ENCODE measurements around the gene WDR6. TPM values are rescaled to one million over a fixed set of nuclear protein-coding genes. Genes with fewer than 3 reads are reported as not detected.

The WDR6 gene
- total RNA-seq, 1 experiment from 2014 or later = 174 TPM

- TF ChIP-seq ZBTB33 (IDR thresholded peaks at IDR 0.05; ENCODE audit: extremely low read depth, insufficient replicate concordance, low read length) = no peak
- no peak for TF ChIP-seq EZH2phosphoT487 (IDR thresholded peaks at IDR 0.05; ENCODE audit: borderline replicate concordance)
- TF ChIP-seq ATF3 (IDR thresholded peaks at IDR 0.05) = no peak
- no peak for TF ChIP-seq FOSL1 (IDR thresholded peaks at IDR 0.05; ENCODE audit: low read depth)
- no peak for TF ChIP-seq EGR1 (IDR thresholded peaks at IDR 0.05; ENCODE audit: low read depth)
- TF ChIP-seq SIN3A (IDR thresholded peaks at IDR 0.05; ENCODE audit: low read depth) = no peak
- no peak for TF ChIP-seq SRF (IDR thresholded peaks at IDR 0.05; ENCODE audit: low read depth)
These were observed 24.1 kb upstream of the WDR6 start (continued) for GRCh38 chr3:48983096-48983495.

GRCh38 chr3:48984663-48985062 lies 22.5 kb upstream of the WDR6 start:
- ChIA-PET POLR2A (no interaction called here), CTCF (interaction anchor here (0.7 kb wide), 1 partner anchor 23 kb away, joined by 3 read pairs; the partner anchor contains the start of gene WDR6), RAD21 (ENCODE audit: low non-redundant PET in 1 of 2, low total read pairs in 2 of 2, uncharacterized antibody in 2 of 2, unreplicated experiment in 2 of 2) (no interaction called here)
- no peak overlapping the region for H3K4me2 ChIP-seq (ENCODE audit: low read length)
- no peak for ATAC-seq
- DNase-seq (ENCODE audit: low read depth, low spot score) = no peak
- H3K9me3 ChIP-seq (ENCODE audit: control insufficient read depth in 1 of 2, insufficient read depth in 1 of 2, low read depth in 1 of 2, low read length in 2 of 2) = no peaks in the 10 kb centered on the region
- H3K4me1 ChIP-seq (ENCODE audit: control insufficient read depth in 1 of 2, insufficient read depth in 2 of 2, low read length in 2 of 2) = peaks cover 17% of the 10 kb centered on the region in 2 experiments
- H3K79me2 ChIP-seq (ENCODE audit: insufficient read depth, low read length) = peaks cover 12% of the 10 kb centered on the region
- no peak overlapping the region for H3K9ac ChIP-seq (ENCODE audit: low read length)
- H2AFZ ChIP-seq (ENCODE audit: low read depth, low read length, poor library complexity, severe bottlenecking) = no peak overlapping the region
- H3K27ac ChIP-seq (ENCODE audit: low read depth, low read length) = no peak overlapping the region
- intact Hi-C loops (cut with micrococcal nuclease) = no loop called here
- no peak overlapping the region for H3K4me3 ChIP-seq (replicated peaks in 1 of 2; ENCODE audit: low read depth in 1 of 2, low read length in 2 of 2)
- no peaks in the 10 kb centered on the region for H3K9me2 ChIP-seq (ENCODE audit: insufficient read depth)
- no peaks in the 10 kb centered on the region for H4K20me1 ChIP-seq (ENCODE audit: insufficient read depth)
- BruUV-seq (replicated peaks) = no TSS peak
- H3K27me3 ChIP-seq (ENCODE audit: insufficient read depth, low read length) = no peaks in the 10 kb centered on the region
- TF ChIP-seq MAX (IDR thresholded peaks at IDR 0.05) (no peak), ZBTB33 (IDR thresholded peaks at IDR 0.05; ENCODE audit: extremely low read depth, insufficient replicate concordance, low read length) (no peak), ZNF274 (IDR thresholded peaks at IDR 0.05; ENCODE audit: low read depth, low read length) (no peak), POLR2A (IDR thresholded peaks at IDR 0.05; ENCODE audit: borderline replicate concordance, extremely low read depth, insufficient read depth, insufficient read length) (no peak), EZH2 (IDR thresholded peaks at IDR 0.05) (no peak), CEBPB (IDR thresholded peaks at IDR 0.05; ENCODE audit: low read depth) (no peak), EGR1 (IDR thresholded peaks at IDR 0.05; ENCODE audit: low read depth) (no peak), ZFX (IDR thresholded peaks at IDR 0.05) (no peak), ELF1 (IDR thresholded peaks at IDR 0.05; ENCODE audit: borderline replicate concordance, low read depth) (no peak)
- peaks cover 26 to 37% of the 10 kb centered on the region in 2 experiments for H3K36me3 ChIP-seq (ENCODE audit: control insufficient read depth in 1 of 2, insufficient read depth in 2 of 2, low read length in 2 of 2)
